HEK293 (cell line): ENCODE measurements around the gene VEGFA.

Experiments
- MEIS1 ChIP-seq: sonication (generic); formaldehyde crosslinking; IDR thresholded peaks from 2 replicates; pipeline ENCODE4 v1.8.1; 2022; ENCODE audit warnings: missing genetic modification reagents, mild to moderate bottlenecking, borderline replicate concordance
- TCF7L2 ChIP-seq: IDR thresholded peaks from 2 replicates; pipeline ENCODE4 v1.6.1; 2011; ENCODE audit warnings: low read depth, mild to moderate bottlenecking, inconsistent platforms, low read length, moderate library complexity, borderline replicate concordance
- ZBTB8A ChIP-seq: fragments of 450-650 bp; formaldehyde crosslinking; IDR thresholded peaks from 2 replicates; pipeline ENCODE4 v1.5.1; 2016; ENCODE audit warnings: missing biosample characterization, missing genetic modification characterization
- ZNF324 ChIP-seq: fragments of 450-650 bp; formaldehyde crosslinking; IDR thresholded peaks from 2 replicates; pipeline ENCODE4 v1.5.1; 2016; ENCODE audit warnings: missing biosample characterization, missing genetic modification characterization

DNA sequence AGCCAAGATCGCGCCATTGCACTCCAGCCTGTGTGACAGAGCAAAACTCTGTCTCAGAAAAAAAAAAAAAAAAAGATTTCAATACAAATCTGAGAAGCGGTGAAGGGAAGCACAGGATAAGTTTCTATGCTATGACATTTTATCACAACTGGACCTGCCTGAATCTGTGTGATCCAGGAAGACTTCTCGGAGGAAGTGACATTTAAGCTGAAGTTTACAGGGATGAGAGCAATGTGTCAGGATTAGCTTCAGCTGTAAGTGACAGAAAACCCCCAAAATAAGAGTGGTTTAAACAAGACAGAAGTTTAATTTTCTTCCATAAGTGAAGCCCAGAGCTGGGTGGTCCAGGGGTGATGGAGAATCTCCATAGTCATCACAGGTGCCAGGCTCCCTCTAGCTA, 49.0 kb upstream of the VEGFA start:
- TF ChIP-seq TCF7L2 = no peak
- no peak for TF ChIP-seq ZBTB8A (tag by site-specific recombination)
- TF ChIP-seq ZNF324 = no peak
- no peak for TF ChIP-seq MEIS1 (CRISPR knock-in tag)
